Measurements from ENCODE around the gene LGALS12.

LGALS12 gene

DNA sequence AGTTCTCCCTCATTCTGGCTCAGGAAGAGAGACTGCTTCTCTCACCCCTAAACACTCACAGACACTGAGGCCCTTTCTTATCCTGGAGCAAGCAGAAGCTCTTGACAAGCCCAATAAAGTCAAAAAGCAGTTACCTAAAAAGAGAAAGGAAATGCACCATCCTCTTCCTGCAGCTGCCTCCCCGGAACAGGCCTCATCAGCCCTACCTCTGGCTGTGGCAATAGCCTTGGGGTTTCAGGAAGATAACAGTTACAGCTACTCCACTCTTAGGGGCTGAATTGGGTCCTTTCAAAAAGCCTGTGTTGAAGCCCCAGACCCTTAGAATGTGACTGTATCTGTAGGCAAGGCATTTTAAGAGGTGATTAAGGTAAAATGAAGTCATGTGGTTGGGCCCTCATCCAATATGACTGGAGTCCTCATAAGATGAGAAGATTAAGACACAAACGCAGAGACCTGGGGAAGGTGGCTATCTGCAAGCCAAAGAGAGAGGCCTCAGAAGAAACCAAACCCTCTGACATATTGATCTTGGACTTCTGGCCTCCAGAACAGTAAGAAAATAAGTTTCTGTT lies 3.5 kb upstream of the LGALS12 start:
- Histone ChIP-seq H3K27me3 (ENCODE audit: control insufficient read depth in 5 of 5, insufficient read depth in 4 of 5, low read length in 5 of 5) (no peaks in the 10 kb centered on the region), H3K4me3 (ENCODE audit: low read depth in 1 of 5, low read length in 5 of 5) (no peak overlapping the region), H3K27ac (ENCODE audit: low read depth, low read length) (no peak overlapping the region)

DNA sequence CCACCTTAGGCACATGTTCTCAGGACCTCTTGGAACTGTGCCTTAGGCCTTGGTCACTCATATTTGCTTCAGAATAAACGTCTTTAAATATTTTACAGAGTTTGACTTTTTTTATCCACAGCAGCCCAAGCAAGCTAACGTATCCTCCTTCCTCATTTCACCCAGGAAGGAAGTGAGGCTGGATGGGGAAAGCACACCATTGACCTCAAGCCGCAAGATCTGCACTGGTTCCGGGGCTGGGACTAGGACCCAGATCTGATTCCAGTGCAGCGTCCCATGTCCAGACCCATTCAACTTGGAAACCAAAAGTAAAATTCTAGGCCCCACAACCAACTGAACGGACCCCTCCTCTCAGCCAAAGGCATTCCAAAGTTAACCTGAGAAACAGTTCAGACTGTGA lies 2.4 kb upstream of the LGALS12 start:
- no peak overlapping the region for H3K27ac ChIP-seq (ENCODE audit: low read depth, low read length)
- peaks cover 0 to 51% (median 43%) of the 10 kb centered on the region in 5 donors for H3K4me1 ChIP-seq (ENCODE audit: control insufficient read depth in 5 of 5, insufficient read depth in 5 of 5, low read length in 5 of 5)
- no peaks in the 10 kb centered on the region for H3K27me3 ChIP-seq (ENCODE audit: control insufficient read depth in 5 of 5, insufficient read depth in 4 of 5, low read length in 5 of 5)
- no peak overlapping the region for H3K4me3 ChIP-seq (ENCODE audit: low read depth in 1 of 5, low read length in 5 of 5)
- peaks cover 0 to 15% (median 4%) of the 10 kb centered on the region in 5 donors for H3K9me3 ChIP-seq (ENCODE audit: control insufficient read depth in 5 of 5, low read length in 5 of 5)
- H3K36me3 ChIP-seq (ENCODE audit: control insufficient read depth in 5 of 5, insufficient read depth in 5 of 5, low read length in 5 of 5), result peaks cover 0 to 1% (median 0%) of the 10 kb centered on the region in 5 donors
- no peak overlapping the region for H3K9ac ChIP-seq (ENCODE audit: low read length in 5 of 5)

More for the DNA sequence above, 3.5 kb upstream of the LGALS12 start:
- Histone ChIP-seq H3K36me3 (ENCODE audit: control insufficient read depth in 5 of 5, insufficient read depth in 5 of 5, low read length in 5 of 5) (no peaks in the 10 kb centered on the region), H3K9ac (ENCODE audit: low read length in 5 of 5) (no peak overlapping the region), H3K4me1 (ENCODE audit: control insufficient read depth in 5 of 5, insufficient read depth in 5 of 5, low read length in 5 of 5) (peaks cover 0 to 41% (median 33%) of the 10 kb centered on the region in 5 donors), H3K9me3 (ENCODE audit: control insufficient read depth in 5 of 5, low read length in 5 of 5) (peaks cover 0 to 15% (median 4%) of the 10 kb centered on the region in 5 donors)

DNA sequence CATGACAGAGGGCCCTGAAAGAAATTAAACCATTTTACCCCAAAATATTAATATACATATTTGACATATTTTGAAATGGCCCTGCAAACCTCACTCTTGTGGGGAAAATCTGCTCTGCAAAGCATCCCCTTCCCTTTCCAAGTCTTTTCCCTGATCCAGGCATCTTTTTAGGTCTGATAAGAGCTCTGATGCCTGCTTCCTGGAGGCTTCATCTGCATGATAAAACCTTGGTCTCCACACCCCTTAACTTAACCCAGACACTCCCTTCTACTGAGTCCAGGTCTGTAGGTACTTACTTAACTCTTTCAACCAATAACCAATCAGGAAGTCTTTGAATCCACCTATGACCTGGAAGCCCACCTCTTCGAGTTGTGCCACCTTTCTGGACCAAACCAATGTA lies 1.8 kb upstream of the LGALS12 start:
- peaks cover 0 to 7% (median 5%) of the 10 kb centered on the region in 5 donors for H3K36me3 ChIP-seq (ENCODE audit: control insufficient read depth in 5 of 5, insufficient read depth in 5 of 5, low read length in 5 of 5)
- peaks cover 0 to 13% (median 4%) of the 10 kb centered on the region in 5 donors for H3K9me3 ChIP-seq (ENCODE audit: control insufficient read depth in 5 of 5, low read length in 5 of 5)
- H3K4me3 ChIP-seq (ENCODE audit: low read depth in 1 of 5, low read length in 5 of 5), result no peak overlapping the region
- H3K9ac ChIP-seq (ENCODE audit: low read length in 5 of 5), result no peak overlapping the region
- no peak overlapping the region for H3K27ac ChIP-seq (ENCODE audit: low read depth, low read length)
- H3K4me1 ChIP-seq (ENCODE audit: control insufficient read depth in 5 of 5, insufficient read depth in 5 of 5, low read length in 5 of 5), result peaks cover 2 to 56% (median 48%) of the 10 kb centered on the region in 5 donors
- H3K27me3 ChIP-seq (ENCODE audit: control insufficient read depth in 5 of 5, insufficient read depth in 4 of 5, low read length in 5 of 5), result no peaks in the 10 kb centered on the region

DNA sequence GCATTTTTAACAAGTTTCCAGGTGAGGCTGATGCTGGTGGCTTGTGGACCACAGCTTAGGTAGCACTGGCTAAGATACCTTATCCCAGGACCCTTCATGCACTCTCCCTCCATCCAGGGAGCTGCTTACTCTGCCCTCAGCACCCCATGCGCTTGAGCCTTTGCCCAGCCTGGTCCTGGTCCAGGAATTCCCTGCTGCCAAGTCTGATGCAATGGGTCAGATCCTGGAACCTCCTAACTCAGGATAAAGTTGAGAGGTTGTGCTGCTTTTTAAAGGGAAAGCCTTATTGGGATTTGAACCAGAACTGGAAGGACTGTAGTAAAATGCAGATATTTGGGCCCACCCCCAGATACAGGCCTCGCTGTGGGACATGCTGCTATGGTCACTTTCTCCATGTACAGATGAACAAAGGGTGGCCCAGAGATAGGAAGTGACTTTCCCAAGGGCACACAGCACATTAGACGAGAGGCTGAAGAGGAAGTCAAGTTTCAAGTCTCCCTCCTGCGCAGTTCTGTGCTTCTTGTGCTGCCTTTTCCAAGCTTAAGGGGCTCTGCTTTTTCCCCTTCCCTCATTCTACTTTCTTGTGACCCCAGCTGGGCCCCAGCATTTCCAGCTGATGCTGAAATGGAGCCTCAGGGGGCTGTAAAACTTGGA lies 824 bp upstream of the LGALS12 start:
- H3K4me3 ChIP-seq (ENCODE audit: low read depth in 1 of 5, low read length in 5 of 5), result peak overlapping the region in 2 of 5 donors; percentile 30 to 58
- H3K9ac ChIP-seq (ENCODE audit: low read length in 5 of 5), result peak overlapping the region in 3 of 5 donors; percentile 4 to 73 (median 49)
- H3K27me3 ChIP-seq (ENCODE audit: control insufficient read depth in 5 of 5, insufficient read depth in 4 of 5, low read length in 5 of 5), result no peaks in the 10 kb centered on the region
- peaks cover 0 to 12% (median 4%) of the 10 kb centered on the region in 5 donors for H3K9me3 ChIP-seq (ENCODE audit: control insufficient read depth in 5 of 5, low read length in 5 of 5)
- H3K27ac ChIP-seq (ENCODE audit: low read depth, low read length), result peak overlapping the region; percentile 93
- H3K4me1 ChIP-seq (ENCODE audit: control insufficient read depth in 5 of 5, insufficient read depth in 5 of 5, low read length in 5 of 5), result peaks cover 2 to 66% (median 58%) of the 10 kb centered on the region in 5 donors
- peaks cover 0 to 14% (median 8%) of the 10 kb centered on the region in 5 donors for H3K36me3 ChIP-seq (ENCODE audit: control insufficient read depth in 5 of 5, insufficient read depth in 5 of 5, low read length in 5 of 5)

DNA sequence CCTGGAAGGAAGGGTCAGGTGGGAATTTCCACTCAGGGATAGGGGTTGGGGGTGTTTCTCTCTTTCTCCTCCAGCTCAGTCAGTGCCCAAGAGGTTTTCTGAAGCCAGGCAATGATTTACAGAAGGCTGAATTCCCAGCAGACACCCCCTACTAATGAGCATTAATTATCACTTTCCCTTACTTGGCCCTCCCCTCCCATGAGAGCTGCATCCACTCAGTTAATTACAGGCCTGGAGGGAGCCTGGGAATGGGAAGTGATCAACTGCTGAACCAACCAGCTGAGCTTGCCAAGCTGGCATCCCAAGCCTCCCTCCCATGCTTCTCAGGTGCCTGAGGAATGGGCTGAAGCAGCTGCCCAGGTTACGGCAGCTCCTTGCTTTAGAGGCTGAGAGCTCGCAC lies 992 bp downstream of the LGALS12 start:
- peaks cover 10 to 84% (median 75%) of the 10 kb centered on the region in 5 donors for H3K4me1 ChIP-seq (ENCODE audit: control insufficient read depth in 5 of 5, insufficient read depth in 5 of 5, low read length in 5 of 5)
- H3K36me3 ChIP-seq (ENCODE audit: control insufficient read depth in 5 of 5, insufficient read depth in 5 of 5, low read length in 5 of 5), result peaks cover 0 to 24% (median 12%) of the 10 kb centered on the region in 5 donors
- no peaks in the 10 kb centered on the region for H3K27me3 ChIP-seq (ENCODE audit: control insufficient read depth in 5 of 5, insufficient read depth in 4 of 5, low read length in 5 of 5)

DNA sequence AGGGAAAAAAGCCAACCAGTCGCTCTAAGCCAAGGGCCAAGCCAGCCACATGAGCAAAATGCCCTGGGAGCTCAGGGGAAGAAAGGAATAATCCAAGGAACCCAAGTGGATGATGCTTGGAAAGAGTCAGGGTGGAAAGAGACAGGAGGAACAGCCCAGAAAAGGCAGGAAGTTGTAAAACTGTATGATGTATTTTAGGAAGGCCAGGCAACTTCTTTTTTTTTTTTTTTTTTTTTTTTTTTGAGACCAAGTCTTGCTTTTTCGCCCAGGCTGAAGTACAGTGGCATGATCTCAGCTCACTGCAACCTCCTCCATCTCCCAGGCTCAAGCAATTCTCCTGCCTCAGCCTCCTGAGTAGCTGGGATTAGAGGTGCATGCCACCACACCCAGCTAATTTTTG lies 1.6 kb downstream of the LGALS12 start:
- Histone ChIP-seq H3K9me3 (ENCODE audit: control insufficient read depth in 5 of 5, low read length in 5 of 5) (no peaks in the 10 kb centered on the region), H3K36me3 (ENCODE audit: control insufficient read depth in 5 of 5, insufficient read depth in 5 of 5, low read length in 5 of 5) (peaks cover 0 to 29% (median 15%) of the 10 kb centered on the region in 5 donors), H3K4me1 (ENCODE audit: control insufficient read depth in 5 of 5, insufficient read depth in 5 of 5, low read length in 5 of 5) (peaks cover 10 to 88% (median 79%) of the 10 kb centered on the region in 5 donors), H3K27ac (ENCODE audit: low read depth, low read length) (peak overlapping the region; percentile 93), H3K9ac (ENCODE audit: low read length in 5 of 5) (peak overlapping the region in 4 of 5 donors; percentile 29 to 82 (median 55)), H3K4me3 (ENCODE audit: low read depth in 1 of 5, low read length in 5 of 5) (peak overlapping the region; percentile 46 to 93 (median 71)), H3K27me3 (ENCODE audit: control insufficient read depth in 5 of 5, insufficient read depth in 4 of 5, low read length in 5 of 5) (no peaks in the 10 kb centered on the region)

More for the DNA sequence above, 992 bp downstream of the LGALS12 start:
- H3K4me3 ChIP-seq (ENCODE audit: low read depth in 1 of 5, low read length in 5 of 5), result peak overlapping the region; percentile 46 to 93 (median 71)
- H3K27ac ChIP-seq (ENCODE audit: low read depth, low read length), result peak overlapping the region; percentile 93
- H3K9ac ChIP-seq (ENCODE audit: low read length in 5 of 5), result peak overlapping the region; percentile 31 to 82 (median 74)
- no peaks in the 10 kb centered on the region for H3K9me3 ChIP-seq (ENCODE audit: control insufficient read depth in 5 of 5, low read length in 5 of 5)

DNA sequence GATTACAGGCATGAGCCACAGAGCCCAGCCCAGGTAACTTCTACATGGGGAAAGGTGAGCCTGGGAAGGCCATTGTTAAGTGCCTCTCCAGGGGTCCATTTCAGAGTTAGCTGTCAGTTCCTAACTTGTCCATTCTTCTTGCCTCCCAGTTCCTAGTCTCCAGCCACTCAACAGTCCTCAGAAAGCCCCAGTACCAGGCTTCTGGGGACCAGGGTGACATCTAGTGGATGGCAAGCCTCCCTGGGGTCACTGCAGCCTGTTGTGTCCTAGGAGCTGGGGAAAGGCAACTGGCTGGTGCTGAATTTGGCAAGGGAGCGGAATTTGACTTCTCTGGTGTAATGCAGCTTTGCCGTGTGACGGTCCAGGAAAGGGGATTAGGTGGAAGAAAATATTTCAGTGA lies 2.1 kb downstream of the LGALS12 start:
- peak overlapping the region in 2 of 5 donors; percentile 10 to 82 for H3K9ac ChIP-seq (ENCODE audit: low read length in 5 of 5)
- peak overlapping the region; percentile 6 to 93 (median 46) for H3K4me3 ChIP-seq (ENCODE audit: low read depth in 1 of 5, low read length in 5 of 5)
- peaks cover 10 to 92% (median 79%) of the 10 kb centered on the region in 5 donors for H3K4me1 ChIP-seq (ENCODE audit: control insufficient read depth in 5 of 5, insufficient read depth in 5 of 5, low read length in 5 of 5)
- H3K27ac ChIP-seq (ENCODE audit: low read depth, low read length), result peak overlapping the region; percentile 93
- H3K36me3 ChIP-seq (ENCODE audit: control insufficient read depth in 5 of 5, insufficient read depth in 5 of 5, low read length in 5 of 5), result peaks cover 0 to 33% (median 15%) of the 10 kb centered on the region in 5 donors
- no peaks in the 10 kb centered on the region for H3K9me3 ChIP-seq (ENCODE audit: control insufficient read depth in 5 of 5, low read length in 5 of 5)
- H3K27me3 ChIP-seq (ENCODE audit: control insufficient read depth in 5 of 5, insufficient read depth in 4 of 5, low read length in 5 of 5), result no peaks in the 10 kb centered on the region

DNA sequence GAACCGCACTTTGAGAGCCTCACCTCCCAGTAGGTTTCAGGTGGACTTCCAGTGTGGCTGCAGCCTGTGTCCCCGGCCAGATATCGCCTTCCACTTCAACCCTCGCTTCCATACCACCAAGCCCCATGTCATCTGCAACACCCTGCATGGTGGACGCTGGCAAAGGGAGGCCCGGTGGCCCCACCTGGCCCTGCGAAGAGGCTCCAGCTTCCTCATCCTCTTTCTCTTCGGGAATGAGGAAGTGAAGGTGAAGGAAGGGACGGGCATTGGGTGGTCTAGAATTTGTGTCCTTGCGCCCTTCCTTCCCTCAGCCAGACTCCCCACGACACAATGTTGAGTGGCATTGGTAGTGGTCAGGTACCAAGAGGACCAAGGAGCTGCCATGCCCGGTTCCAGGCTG lies 2.9 kb downstream of the LGALS12 start:
- Histone ChIP-seq H3K27ac (ENCODE audit: low read depth, low read length) (peak overlapping the region; percentile 93), H3K9me3 (ENCODE audit: control insufficient read depth in 5 of 5, low read length in 5 of 5) (no peaks in the 10 kb centered on the region), H3K36me3 (ENCODE audit: control insufficient read depth in 5 of 5, insufficient read depth in 5 of 5, low read length in 5 of 5) (peaks cover 0 to 41% (median 15%) of the 10 kb centered on the region in 5 donors), H3K27me3 (ENCODE audit: control insufficient read depth in 5 of 5, insufficient read depth in 4 of 5, low read length in 5 of 5) (no peaks in the 10 kb centered on the region), H3K4me3 (ENCODE audit: low read depth in 1 of 5, low read length in 5 of 5) (peak overlapping the region; percentile 6 to 93 (median 22)), H3K9ac (ENCODE audit: low read length in 5 of 5) (peak overlapping the region in 2 of 5 donors; percentile 44 to 61), H3K4me1 (ENCODE audit: control insufficient read depth in 5 of 5, insufficient read depth in 5 of 5, low read length in 5 of 5) (peaks cover 10 to 90% (median 79%) of the 10 kb centered on the region in 5 donors)

DNA sequence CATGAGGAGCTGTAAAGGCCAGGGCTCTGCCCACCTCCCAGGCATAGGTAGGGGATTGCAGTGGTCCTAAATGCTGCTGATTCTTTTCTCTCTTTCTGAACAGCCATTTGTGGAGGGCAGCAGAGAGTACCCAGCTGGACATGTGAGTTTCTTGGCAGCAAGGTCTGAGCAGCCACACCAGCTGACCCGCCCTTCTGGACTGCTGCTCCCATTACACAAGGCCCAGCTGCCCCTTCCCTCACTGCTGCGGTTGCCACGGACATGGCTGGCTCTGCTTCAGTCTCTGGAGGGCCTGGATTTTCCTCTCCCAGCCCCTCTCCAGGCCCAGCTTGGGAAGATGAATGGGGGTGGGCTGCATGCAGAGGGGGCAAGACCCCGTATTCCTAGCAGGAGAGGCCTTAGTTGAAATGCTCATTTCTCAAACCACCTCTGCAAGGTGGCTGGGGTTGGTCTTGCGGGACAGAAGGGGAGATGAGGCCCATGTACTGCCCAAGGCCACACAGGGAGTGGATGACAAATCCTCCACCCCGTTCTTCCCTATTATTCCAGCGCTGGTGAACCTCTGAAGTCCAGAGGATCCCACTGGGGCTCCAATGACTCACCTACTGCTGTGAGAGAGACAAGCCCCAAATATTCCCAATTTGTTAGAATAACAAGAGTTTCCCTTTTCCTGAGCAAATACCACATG lies 4.6 kb downstream of the LGALS12 start:
- Histone ChIP-seq H3K27me3 (ENCODE audit: control insufficient read depth in 5 of 5, insufficient read depth in 4 of 5, low read length in 5 of 5) (no peaks in the 10 kb centered on the region), H3K27ac (ENCODE audit: low read depth, low read length) (peak overlapping the region; percentile 93), H3K4me3 (ENCODE audit: low read depth in 1 of 5, low read length in 5 of 5) (peak overlapping the region in 1 of 5 donors; percentile 2), H3K9me3 (ENCODE audit: control insufficient read depth in 5 of 5, low read length in 5 of 5) (no peaks in the 10 kb centered on the region), H3K4me1 (ENCODE audit: control insufficient read depth in 5 of 5, insufficient read depth in 5 of 5, low read length in 5 of 5) (peaks cover 10 to 72% (median 63%) of the 10 kb centered on the region in 5 donors), H3K36me3 (ENCODE audit: control insufficient read depth in 5 of 5, insufficient read depth in 5 of 5, low read length in 5 of 5) (peaks cover 0 to 41% (median 15%) of the 10 kb centered on the region in 5 donors), H3K9ac (ENCODE audit: low read length in 5 of 5) (peak overlapping the region in 2 of 5 donors; percentile 32 to 61)
